Trophoblast cell (in vitro differentiated cells and primary cell): ENCODE data around the gene KRTAP12-3.
"Not testable (repeated sequence)": the region's sequence is repeated elsewhere in the genome, so short reads cannot be mapped to it uniquely, and the experiment has no call there.

Experiments
- DNase-seq, 2 donors: peaks; one replicate each; pipeline ENCODE4 v3.0.0-alpha.2; 2016
- H2AFZ ChIP-seq: 2 replicates; pipeline ENCODE4 v1.6.1; 2013; ENCODE audit warnings: low read length, moderate library complexity, mild to moderate bottlenecking; ENCODE audit not compliant: insufficient read depth, poor library complexity
- H2AK5ac ChIP-seq: 2 replicates; pipeline ENCODE4 v1.6.1; 2013; ENCODE audit warnings: mild to moderate bottlenecking, low read length
- H2BK120ac ChIP-seq: 2 replicates; pipeline ENCODE4 v1.6.1; 2013; ENCODE audit warnings: low read length, mild to moderate bottlenecking, moderate library complexity; ENCODE audit not compliant: insufficient read depth, poor library complexity
- H2BK12ac ChIP-seq: 2 replicates; pipeline ENCODE4 v1.6.1; 2013; ENCODE audit warnings: mild to moderate bottlenecking, low read length, moderate library complexity
- H2BK5ac ChIP-seq: 2 replicates; pipeline ENCODE4 v1.6.1; 2013; ENCODE audit warnings: low read length, low read depth, moderate library complexity, mild to moderate bottlenecking; ENCODE audit not compliant: poor library complexity
- H3K14ac ChIP-seq: 2 replicates; pipeline ENCODE4 v1.6.1; 2013; ENCODE audit warnings: mild to moderate bottlenecking, low read length
- H3K18ac ChIP-seq: 2 replicates; pipeline ENCODE4 v1.6.1; 2013; ENCODE audit warnings: mild to moderate bottlenecking, low read length
- H3K23ac ChIP-seq: 2 replicates; pipeline ENCODE4 v1.6.1; 2013; ENCODE audit warnings: low read length
- H3K27ac ChIP-seq: 2 replicates; pipeline ENCODE4 v1.5.1; 2013; ENCODE audit warnings: low read depth, mild to moderate bottlenecking, inconsistent platforms, low read length, moderate library complexity
- H3K27me3 ChIP-seq: 2 replicates; pipeline ENCODE4 v1.6.1; 2013; ENCODE audit warnings: inconsistent platforms, mild to moderate bottlenecking, low read length, moderate library complexity; ENCODE audit not compliant: insufficient read depth
- H3K36me3 ChIP-seq, 2 experiments: 1 replicate in 1 of 2; 2 replicates in 1 of 2; pipeline ENCODE4 v1.6.1; 2013; ENCODE audit warnings: low read length in 2 of 2, mild to moderate bottlenecking in 2 of 2, moderate library complexity in 1 of 2; ENCODE audit not compliant: insufficient read depth in 2 of 2, control insufficient read depth in 1 of 2
- H3K4ac ChIP-seq: 2 replicates; pipeline ENCODE4 v1.6.1; 2013; ENCODE audit warnings: low read depth, mild to moderate bottlenecking, low read length, moderate library complexity
- H3K4me1 ChIP-seq, 2 experiments: 1 replicate in 1 of 2; 2 replicates in 1 of 2; pipeline ENCODE4 v1.6.1; 2013; ENCODE audit warnings: low read length in 2 of 2, mild to moderate bottlenecking in 2 of 2, moderate library complexity in 1 of 2; ENCODE audit not compliant: insufficient read depth in 2 of 2, control insufficient read depth in 1 of 2
- H3K4me2 ChIP-seq: 2 replicates; pipeline ENCODE4 v1.6.1; 2013; ENCODE audit warnings: inconsistent platforms, mild to moderate bottlenecking, low read length, moderate library complexity
- H3K4me3 ChIP-seq: 2 replicates; pipeline ENCODE4 v1.5.1; 2013; ENCODE audit warnings: mild to moderate bottlenecking, low read depth, low read length, inconsistent platforms
- H3K79me1 ChIP-seq: one replicate; pipeline ENCODE4 v1.6.1; 2013; ENCODE audit warnings: low read length
- H3K79me2 ChIP-seq: 2 replicates; pipeline ENCODE4 v1.6.1; 2013; ENCODE audit warnings: low read length, mild to moderate bottlenecking; ENCODE audit not compliant: control insufficient read depth, insufficient read depth, poor library complexity
- H3K9ac ChIP-seq: 2 replicates; pipeline ENCODE4 v1.6.1; 2013; ENCODE audit warnings: mild to moderate bottlenecking, low read length
- H3K9me3 ChIP-seq: 2 replicates; pipeline ENCODE4 v1.6.1; 2013; ENCODE audit warnings: low read depth, mild to moderate bottlenecking, control low read depth, inconsistent platforms, low read length; ENCODE audit not compliant: insufficient read depth
- H4K12ac ChIP-seq: 2 replicates; pipeline ENCODE4 v1.6.1; 2013; ENCODE audit warnings: low read depth, mild to moderate bottlenecking, low read length, moderate library complexity
- H4K8ac ChIP-seq: 2 replicates; pipeline ENCODE4 v1.6.1; 2013; ENCODE audit warnings: low read depth, mild to moderate bottlenecking, low read length, moderate library complexity
- H4K91ac ChIP-seq: one replicate; pipeline ENCODE4 v1.6.1; 2013; ENCODE audit warnings: low read depth, mild to moderate bottlenecking, low read length, moderate library complexity
- WGBS: extraction: QIAGEN DNeasy Blood & Tissue Kit; methylation state at CpG from one replicate; pipeline ENCODE4 v1.1.7; 2013; ENCODE audit warnings: missing lambda C conversion rate; ENCODE audit not compliant: insufficient read length, insufficient coverage; ENCODE audit errors: extremely low coverage; 5-methylcytosine and 5-hydroxymethylcytosine counted together

Gene KRTAP12-3

DNA sequence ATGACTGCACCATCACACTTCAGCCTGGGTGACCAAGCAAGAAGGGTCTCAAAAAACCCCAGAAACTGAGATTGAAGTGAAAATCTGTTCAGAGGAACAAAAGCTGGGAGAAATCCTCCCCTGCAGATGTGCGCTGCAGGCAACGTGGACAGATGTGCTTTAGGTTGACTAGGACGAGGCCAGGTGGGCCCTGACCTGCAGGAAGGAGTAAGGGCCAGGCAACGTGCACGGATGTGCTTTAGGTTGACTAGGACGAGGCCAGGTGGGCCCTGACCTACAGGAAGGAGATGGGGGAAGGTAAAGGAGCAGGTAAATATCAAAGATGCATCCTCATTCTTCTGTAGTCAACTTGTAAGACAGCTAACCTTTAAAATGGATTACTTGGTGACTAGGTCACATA lies 26.8 kb downstream of the KRTAP12-3 start:
- DNase-seq: no peak
- H4K12ac ChIP-seq: no peak overlapping the region
- no CpG with 5 or more reads among the region's 6 CpGs for WGBS
- no peaks in the 10 kb centered on the region for H3K79me1 ChIP-seq
- H3K36me3 ChIP-seq: no peaks in the 10 kb centered on the region
- no peak overlapping the region for H3K4ac ChIP-seq
- H2BK5ac ChIP-seq: no peak overlapping the region
- no peak overlapping the region for H3K4me2 ChIP-seq
- no peaks in the 10 kb centered on the region for H3K79me2 ChIP-seq
- no peak overlapping the region for H2BK12ac ChIP-seq
- H3K18ac ChIP-seq: no peak overlapping the region
- no peaks in the 10 kb centered on the region for H3K4me1 ChIP-seq
- H4K91ac ChIP-seq: no peak overlapping the region
- H3K4me3 ChIP-seq: no peak overlapping the region
- H2AFZ ChIP-seq: no peak overlapping the region
- no peak overlapping the region for H2BK120ac ChIP-seq
- no peak overlapping the region for H3K23ac ChIP-seq
- H3K27ac ChIP-seq: no peak overlapping the region
- H2AK5ac ChIP-seq: no peak overlapping the region
- no peak overlapping the region for H3K14ac ChIP-seq
- no peak overlapping the region for H4K8ac ChIP-seq
- H3K9me3 ChIP-seq: peaks cover 2% of the 10 kb centered on the region
- H3K9ac ChIP-seq: no peak overlapping the region
- no peaks in the 10 kb centered on the region for H3K27me3 ChIP-seq

DNA sequence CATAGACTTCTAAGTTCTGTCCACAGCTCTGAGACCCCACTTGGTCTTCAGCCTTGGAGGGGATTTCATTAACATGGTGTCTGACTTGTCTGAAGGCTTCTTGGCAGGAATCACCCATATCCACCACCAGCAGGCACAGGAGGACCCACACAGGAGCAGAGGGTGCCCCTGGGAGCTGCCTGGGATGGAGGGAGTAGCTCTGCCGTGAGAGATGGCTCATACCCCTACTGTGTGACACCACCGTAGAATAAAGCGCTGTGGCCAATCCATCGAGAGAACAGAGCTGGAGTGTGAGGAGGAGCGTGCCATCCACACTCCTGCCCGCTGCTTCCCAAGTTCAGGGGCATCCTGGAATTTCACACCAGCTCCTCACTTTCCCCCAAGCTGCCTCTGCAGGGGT lies 27.3 kb downstream of the KRTAP12-3 start:
- H2AK5ac ChIP-seq, H3K4me2 ChIP-seq, H3K36me3 ChIP-seq, H3K23ac ChIP-seq, H3K27ac ChIP-seq, H3K4me1 ChIP-seq, H3K18ac ChIP-seq, H2BK120ac ChIP-seq, H3K79me2 ChIP-seq, H4K8ac ChIP-seq, H2BK5ac ChIP-seq, H4K12ac ChIP-seq, H3K9ac ChIP-seq, H3K79me1 ChIP-seq, H3K4me3 ChIP-seq, H4K91ac ChIP-seq, H2AFZ ChIP-seq, H3K4ac ChIP-seq, H2BK12ac ChIP-seq, H3K14ac ChIP-seq, H3K27me3 ChIP-seq, H3K9me3 ChIP-seq, DNase-seq: not testable (repeated sequence)
- WGBS: no CpG with 5 or more reads among the region's 6 CpGs

DNA sequence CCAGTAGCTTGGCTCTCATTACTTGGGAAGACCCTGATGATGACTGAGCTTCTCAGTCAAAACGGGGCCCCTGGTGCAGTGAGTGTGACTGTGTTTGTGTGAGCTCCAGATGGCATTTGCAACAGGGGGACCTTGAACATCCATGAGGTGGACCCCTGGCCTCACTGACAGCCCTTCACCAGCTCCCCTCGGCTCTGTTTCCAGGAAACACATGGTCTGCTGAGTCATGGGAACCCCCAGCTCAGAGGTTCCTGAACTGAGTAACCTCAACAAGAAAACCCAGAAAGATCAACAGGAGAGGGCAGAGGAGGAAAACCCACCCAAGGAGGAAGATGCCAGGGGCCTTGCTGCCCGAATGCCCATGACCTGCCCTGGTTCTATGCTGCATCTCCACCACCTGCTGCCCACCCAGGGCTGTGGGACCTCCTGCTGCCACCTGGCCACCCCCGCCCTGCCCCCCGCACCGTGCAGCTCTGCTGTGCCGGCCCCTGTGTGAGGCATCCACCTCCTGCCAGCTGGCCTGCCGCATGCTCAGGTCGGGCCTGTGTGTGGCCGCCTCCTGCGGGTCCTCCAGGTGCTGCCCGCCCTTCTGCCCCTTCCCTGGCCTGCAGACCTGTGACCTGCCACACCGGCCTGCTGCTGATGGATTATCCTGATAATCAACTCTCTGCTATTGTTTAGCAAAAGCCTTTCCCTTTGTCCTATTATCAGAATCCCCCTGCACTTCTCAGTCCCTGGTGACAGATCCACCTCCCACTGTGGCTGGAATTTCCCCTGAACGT lies 28.5 kb downstream of the KRTAP12-3 start:
- Histone ChIP-seq H3K14ac (no peak overlapping the region), H3K27me3 (no peaks in the 10 kb centered on the region), H4K91ac (no peak overlapping the region), H3K4me1 (no peaks in the 10 kb centered on the region), H3K9me3 (peaks cover 2% of the 10 kb centered on the region), H3K27ac (no peak overlapping the region), H3K36me3 (no peaks in the 10 kb centered on the region), H2AK5ac (no peak overlapping the region), H3K4ac (no peak overlapping the region), H3K4me3 (no peak overlapping the region), H2BK120ac (no peak overlapping the region), H3K23ac (no peak overlapping the region), H3K79me1 (no peaks in the 10 kb centered on the region), H4K12ac (no peak overlapping the region), H2BK5ac (no peak overlapping the region), H3K4me2 (no peak overlapping the region), H3K9ac (no peak overlapping the region), H2AFZ (no peak overlapping the region), H2BK12ac (no peak overlapping the region), H3K18ac (no peak overlapping the region), H4K8ac (no peak overlapping the region), H3K79me2 (no peaks in the 10 kb centered on the region)
- no peak for DNase-seq
- no CpG with 5 or more reads among the region's 14 CpGs for WGBS

DNA sequence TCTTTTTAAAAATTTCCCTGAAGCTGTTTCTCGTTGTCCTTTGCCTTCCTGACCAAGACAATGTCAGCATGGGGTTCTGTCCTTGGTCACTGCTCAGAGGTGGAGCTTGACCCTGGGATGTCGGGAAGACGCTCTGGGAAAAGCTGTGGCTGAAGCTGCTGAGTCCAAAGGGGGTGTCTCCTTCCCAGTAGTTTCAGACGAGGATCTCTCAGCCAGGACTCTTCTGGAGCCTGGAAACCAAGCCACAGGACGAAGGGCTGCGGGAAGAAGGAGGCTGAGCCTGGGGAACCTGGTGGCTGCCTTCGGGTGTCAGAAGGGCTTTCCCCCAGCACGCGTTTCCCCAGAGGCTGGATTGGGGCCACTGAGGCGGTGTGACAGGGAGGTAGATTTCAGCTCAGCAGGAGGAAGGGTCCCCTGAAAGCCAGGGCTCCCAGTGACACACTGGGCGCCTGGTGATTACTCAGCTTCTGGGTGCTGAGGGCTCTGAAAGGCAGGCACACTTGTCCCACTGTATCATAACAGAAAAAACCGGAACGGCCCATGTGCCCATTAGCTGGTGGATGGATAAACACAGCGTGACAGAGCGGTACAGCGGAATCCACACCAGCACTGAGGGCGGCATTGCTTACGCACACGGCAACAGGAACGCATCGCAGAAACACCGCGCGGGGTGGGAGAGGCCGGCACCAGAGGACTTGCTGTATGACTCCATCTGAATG lies 29.3 kb downstream of the KRTAP12-3 start:
- H3K4ac ChIP-seq: no peak overlapping the region
- H3K4me1 ChIP-seq: no peaks in the 10 kb centered on the region
- H3K4me2 ChIP-seq: no peak overlapping the region
- H3K9me3 ChIP-seq: peaks cover 2% of the 10 kb centered on the region
- no peak overlapping the region for H2BK12ac ChIP-seq
- H3K4me3 ChIP-seq: no peak overlapping the region
- no peak overlapping the region for H3K23ac ChIP-seq
- no peak overlapping the region for H4K12ac ChIP-seq
- no peaks in the 10 kb centered on the region for H3K79me1 ChIP-seq
- no peak overlapping the region for H2AK5ac ChIP-seq
- WGBS: no CpG with 5 or more reads among the region's 25 CpGs
- H3K9ac ChIP-seq: no peak overlapping the region
- H4K8ac ChIP-seq: no peak overlapping the region
- no peak overlapping the region for H3K27ac ChIP-seq
- H2AFZ ChIP-seq: no peak overlapping the region
- H3K18ac ChIP-seq: no peak overlapping the region
- no peak for DNase-seq
- H3K36me3 ChIP-seq: no peaks in the 10 kb centered on the region
- H3K14ac ChIP-seq: no peak overlapping the region
- H3K79me2 ChIP-seq: no peaks in the 10 kb centered on the region
- no peaks in the 10 kb centered on the region for H3K27me3 ChIP-seq
- H2BK120ac ChIP-seq: no peak overlapping the region
- H4K91ac ChIP-seq: no peak overlapping the region
- no peak overlapping the region for H2BK5ac ChIP-seq
